NCI-H1105 (cell line): Measurements from ENCODE around the gene SPC24.
"Not testable (repeated sequence)": the region's sequence is repeated elsewhere in the genome, so short reads cannot be mapped to it uniquely, and the experiment has no call there.

ENCODE experiments used
- DNase-seq: peaks from one replicate; lab custom pipeline; 2025; lab: John Stamatoyannopoulos, UW

Gene SPC24

DNA sequence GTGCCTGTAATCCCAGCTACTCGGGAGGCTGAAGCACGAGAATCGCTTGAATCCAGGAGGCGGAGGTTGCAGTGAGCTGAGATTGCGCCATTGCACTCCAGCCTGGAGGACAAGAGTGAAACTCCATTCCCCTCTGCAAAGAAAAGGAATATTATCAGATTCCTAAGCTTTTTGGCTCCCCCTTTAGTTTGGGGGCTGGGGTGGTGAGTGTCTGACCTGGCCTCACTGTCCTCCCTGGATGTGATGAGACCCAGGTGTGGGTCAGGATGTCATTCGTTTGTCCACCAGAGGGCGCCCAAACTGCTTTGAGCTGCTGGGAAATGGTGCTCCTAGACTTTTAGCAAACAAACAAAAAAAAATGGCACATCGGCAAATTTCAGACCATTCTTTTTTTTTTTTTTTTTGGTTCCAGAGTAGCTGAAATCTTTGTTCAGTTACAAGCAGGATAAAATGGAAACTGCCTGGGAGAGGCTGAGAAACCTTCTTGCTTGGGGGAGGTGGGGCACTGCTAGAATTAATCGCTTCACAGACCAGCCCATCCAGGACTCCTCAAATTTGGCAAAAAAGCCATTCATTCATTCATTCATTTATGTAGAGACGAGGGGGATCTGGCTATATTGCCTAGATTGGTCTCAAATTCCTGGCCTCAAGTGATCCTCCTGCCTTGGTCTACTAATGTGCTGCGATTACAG lies 29.4 kb downstream of the SPC24 start:
- peak; percentile 50 for DNase-seq

DNA sequence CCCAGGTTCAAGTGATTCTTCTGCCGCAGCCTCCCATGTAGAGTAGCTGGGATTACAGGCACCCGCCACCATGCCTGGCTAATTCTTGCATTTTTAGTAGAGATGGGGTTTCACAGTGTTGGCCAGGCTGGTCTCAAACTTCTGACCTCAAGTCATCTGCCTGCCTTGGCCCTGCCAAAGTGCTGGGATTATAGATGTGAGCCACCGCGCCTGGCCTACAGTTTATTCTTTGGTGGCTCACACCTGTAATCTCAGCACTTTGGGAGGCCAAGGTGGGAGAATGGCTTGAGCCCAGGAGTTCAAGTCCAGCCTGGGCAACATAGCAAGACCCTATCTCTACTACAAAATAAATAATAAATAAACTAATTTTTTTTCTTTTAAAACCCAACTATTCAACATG lies 31.4 kb downstream of the SPC24 start:
- not testable (repeated sequence) for DNase-seq

DNA sequence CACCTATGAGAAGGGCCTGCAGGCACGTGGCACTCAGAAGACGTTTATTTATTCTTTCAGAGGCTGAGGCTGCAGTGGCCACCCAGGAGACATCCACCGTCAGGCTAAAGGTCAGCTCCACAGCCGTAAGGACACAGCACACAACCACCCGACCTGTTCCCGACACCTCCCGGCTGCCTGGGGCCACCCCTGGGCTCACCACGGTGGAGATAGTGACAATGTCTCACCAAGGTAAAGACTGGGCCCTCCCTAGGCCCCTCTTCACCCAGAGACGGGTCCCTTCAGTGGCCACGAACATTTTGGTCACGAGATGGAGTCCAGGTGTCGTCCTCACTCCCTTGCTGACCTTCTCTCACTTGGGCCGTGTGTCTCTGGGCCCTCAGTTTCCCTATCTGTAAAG lies 32.5 kb downstream of the SPC24 start:
- no peak for DNase-seq

DNA sequence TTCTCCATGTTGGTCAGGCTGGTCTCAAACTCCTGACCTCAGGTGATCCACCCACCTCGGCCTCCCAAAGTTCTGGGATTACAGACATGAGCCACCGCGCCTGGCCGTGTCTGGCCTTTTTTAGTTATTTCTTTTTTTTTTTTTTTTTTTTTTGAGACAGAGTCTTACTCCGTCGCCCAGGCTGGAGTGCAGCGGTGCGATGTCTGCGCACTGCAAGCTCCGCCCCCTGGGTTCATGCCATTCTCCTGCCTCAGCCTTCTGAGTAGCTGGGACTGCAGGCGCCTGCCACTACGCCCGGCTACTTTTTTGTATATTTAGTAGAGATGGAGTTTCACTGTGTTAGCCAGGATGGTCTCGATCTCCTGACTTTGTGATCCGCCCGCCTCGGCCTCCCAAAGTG lies 33.6 kb downstream of the SPC24 start:
- DNase-seq = not testable (repeated sequence)

DNA sequence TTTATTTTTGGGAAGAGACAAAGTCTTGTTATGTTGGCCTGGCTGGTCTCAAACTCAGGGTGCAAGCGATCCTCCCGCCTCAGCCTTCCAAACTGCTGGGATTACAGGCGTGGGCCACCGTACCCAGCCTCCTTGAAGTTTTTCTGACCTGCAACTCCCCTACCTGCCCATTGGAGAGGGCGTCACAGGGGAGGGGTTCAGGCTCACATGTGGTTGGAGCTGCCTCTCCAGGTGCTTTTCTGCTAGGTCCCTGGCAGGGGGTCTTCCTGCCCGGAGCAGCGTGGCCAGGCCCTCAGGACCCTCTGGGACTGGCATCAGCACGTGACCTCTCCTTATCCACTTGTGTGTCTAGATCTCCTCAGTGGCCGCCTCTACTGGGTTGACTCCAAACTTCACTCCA lies 39.1 kb downstream of the SPC24 start:
- DNase-seq = no peak

DNA sequence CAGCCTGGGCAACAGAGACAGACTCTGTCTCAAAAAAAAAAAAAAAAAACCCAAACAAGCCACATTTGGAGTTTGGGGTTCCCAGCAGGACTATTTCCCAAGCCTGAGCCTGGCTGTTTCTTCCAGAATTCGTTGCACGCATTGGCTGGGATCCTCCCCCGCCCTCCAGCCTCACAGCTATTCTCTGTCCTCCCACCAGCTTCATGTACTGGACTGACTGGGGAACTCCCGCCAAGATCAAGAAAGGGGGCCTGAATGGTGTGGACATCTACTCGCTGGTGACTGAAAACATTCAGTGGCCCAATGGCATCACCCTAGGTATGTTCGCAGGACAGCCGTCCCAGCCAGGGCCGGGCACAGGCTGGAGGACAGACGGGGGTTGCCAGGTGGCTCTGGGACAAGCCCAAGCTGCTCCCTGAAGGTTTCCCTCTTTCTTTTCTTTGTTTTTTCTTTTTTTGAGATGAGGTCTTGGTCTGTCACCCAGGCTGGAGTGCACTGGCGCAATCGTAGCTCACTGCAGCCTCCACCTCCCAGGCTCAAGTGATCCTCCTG lies 39.6 kb downstream of the SPC24 start:
- no peak for DNase-seq

DNA sequence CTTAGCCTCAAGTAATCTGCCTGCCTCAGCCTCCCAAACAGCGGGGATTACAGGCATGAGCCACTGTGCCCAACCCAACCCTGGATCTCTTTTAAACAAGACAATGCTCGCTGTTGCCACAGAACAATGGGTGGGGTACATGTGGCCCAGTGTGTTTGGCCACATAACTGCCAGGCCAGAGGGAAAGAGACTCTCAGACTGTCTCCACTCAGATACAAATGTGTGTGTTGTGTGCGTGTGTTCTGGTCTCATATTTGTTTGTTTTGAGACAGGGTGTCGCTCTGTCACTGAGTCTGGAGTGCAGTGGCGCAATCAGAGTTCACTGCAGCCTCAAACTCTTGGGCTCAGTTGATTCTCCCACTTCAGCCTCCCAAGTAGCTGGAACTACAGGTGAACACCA lies 40.5 kb downstream of the SPC24 start:
- no peak for DNase-seq

DNA sequence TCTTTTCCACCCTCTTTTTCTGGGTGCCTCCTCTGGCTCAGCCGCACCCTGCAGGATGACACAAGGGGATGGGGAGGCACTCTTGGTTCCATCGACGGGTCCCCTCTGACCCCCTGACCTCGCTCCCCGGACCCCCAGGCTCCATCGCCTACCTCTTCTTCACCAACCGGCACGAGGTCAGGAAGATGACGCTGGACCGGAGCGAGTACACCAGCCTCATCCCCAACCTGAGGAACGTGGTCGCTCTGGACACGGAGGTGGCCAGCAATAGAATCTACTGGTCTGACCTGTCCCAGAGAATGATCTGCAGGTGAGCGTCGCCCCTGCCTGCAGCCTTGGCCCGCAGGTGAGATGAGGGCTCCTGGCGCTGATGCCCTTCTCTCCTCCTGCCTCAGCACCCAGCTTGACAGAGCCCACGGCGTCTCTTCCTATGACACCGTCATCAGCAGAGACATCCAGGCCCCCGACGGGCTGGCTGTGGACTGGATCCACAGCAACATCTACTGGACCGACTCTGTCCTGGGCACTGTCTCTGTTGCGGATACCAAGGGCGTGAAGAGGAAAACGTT lies 42.4 kb downstream of the SPC24 start:
- DNase-seq = no peak

DNA sequence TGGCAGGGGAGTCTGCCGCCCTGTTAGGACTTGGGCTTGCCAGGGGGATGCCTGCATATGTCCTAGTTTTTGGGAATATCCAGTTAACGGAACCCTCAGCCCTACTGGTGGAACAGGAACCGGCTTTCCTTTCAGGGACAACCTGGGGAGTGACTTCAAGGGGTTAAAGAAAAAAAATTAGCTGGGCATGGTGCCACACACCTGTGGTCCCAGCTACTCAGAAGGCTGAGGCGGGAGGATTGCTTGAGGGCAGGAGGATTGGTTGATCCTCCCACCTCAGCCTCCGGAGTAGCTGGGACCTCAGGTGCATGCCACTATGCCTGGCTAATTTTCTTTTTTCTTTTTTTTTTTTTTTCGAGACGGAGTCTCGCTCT lies 43.8 kb downstream of the SPC24 start:
- DNase-seq = no peak

DNA sequence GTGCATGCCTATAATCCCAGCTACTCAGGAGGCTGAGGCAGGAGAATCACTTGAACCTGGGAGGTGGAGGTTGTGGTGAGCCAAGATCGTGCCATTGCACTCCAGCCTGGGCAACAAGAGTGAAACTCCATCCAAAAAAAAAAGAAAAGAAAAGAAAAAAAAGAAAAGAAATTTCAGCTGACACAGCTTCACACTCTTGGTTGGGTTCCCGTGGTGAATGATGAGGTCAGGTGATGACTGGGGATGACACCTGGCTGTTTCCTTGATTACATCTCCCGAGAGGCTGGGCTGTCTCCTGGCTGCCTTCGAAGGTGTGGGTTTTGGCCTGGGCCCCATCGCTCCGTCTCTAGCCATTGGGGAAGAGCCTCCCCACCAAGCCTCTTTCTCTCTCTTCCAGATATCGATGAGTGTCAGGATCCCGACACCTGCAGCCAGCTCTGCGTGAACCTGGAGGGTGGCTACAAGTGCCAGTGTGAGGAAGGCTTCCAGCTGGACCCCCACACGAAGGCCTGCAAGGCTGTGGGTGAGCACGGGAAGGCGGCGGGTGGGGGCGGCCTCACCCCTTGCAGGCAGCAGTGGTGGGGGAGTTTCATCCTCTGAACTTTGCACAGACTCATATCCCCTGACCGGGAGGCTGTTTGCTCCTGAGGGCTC lies 44.3 kb downstream of the SPC24 start:
- no peak for DNase-seq

DNA sequence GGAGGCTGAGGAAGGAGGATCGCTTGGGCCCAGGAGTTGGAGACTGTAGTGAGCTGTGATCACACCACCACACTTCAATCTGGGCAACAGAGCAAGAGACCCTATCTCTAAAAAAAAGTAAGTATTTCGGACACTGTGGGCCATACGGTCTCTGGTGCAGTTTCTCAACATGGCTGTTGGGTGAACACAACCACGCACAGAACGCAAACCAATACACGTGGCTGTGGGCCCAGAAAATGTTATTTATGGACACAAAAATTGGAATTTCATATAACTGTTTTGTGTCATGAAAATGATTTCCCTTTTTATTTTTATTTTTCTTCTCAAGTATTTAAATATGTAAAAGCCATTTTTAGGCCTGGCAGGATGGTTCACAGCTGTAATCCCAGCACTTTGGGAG lies 46.8 kb downstream of the SPC24 start:
- DNase-seq = no peak

DNA sequence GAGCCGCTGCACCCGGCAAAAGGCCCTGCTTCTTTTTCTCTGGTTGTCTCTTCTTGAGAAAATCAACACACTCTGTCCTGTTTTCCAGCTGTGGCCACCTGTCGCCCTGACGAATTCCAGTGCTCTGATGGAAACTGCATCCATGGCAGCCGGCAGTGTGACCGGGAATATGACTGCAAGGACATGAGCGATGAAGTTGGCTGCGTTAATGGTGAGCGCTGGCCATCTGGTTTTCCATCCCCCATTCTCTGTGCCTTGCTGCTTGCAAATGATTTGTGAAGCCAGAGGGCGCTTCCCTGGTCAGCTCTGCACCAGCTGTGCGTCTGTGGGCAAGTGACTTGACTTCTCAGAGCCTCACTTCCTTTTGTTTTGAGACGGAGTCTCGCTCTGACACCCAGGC lies 49.1 kb downstream of the SPC24 start:
- DNase-seq = no peak

DNA sequence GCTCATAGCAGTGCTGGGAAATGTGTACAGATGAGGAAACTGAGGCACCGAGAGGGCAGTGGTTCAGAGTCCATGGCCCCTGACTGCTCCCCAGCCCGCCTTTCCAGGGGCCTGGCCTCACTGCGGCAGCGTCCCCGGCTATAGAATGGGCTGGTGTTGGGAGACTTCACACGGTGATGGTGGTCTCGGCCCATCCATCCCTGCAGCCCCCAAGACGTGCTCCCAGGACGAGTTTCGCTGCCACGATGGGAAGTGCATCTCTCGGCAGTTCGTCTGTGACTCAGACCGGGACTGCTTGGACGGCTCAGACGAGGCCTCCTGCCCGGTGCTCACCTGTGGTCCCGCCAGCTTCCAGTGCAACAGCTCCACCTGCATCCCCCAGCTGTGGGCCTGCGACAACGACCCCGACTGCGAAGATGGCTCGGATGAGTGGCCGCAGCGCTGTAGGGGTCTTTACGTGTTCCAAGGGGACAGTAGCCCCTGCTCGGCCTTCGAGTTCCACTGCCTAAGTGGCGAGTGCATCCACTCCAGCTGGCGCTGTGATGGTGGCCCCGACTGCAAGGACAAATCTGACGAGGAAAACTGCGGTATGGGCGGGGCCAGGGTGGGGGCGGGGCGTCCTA lies 50.5 kb downstream of the SPC24 start:
- no peak for DNase-seq

DNA sequence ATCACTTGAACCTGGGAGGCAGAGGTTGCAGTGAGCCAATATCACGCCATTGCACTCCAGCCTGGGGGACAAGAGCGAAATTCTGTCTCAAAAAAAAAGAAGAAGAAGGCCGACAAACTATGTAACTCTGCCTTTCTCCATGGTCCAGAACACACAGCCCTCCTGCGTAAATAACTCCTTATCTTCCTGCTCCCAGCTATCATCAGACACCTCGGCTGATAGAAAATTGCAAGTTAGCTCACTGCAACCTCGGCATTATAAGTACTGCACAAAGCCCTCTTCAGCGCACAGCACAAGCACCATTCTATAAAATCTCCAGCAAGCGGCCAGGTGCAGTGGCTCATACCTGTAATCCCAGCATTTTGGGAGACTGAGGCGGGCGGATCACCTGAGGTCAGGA lies 51.9 kb downstream of the SPC24 start:
- not testable (repeated sequence) for DNase-seq

DNA sequence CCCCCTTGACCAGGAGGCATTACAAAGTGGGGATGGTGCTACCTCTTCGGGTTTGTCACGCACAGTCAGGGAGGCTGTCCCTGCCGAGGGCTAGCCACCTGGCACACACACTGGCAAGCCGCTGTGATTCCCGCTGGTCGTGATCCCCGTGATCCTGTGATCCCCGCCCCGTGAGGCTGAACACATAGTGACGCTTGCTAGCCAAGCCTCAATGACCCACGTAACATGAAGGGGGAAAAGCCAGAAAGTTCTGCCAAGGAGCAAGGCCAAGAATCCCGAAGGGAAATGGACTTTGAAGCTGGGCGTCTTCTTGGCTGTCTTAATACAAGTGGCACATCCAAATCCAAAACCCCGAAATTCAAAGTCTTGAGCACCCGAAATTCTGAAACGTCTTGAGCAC lies 52.6 kb downstream of the SPC24 start:
- no peak for DNase-seq

DNA sequence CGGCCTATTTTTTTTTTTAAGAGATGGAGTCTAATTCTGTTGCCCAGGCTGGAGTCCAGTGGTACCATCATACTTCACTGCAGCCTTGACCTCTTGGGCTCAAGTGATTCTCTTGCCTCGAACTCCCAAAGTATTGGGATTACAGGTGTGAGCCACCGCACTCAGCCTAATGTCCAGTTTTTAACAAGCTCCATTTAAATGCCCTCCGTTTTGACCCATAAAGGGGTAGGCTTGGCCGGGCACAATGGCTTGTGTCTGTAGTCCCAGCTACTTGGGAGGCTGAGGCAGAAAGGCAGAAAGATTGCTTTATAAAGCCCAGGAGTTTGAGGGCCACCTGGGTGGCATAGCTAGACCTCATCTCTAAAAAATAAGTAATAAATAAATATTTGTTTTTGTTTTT lies 54.5 kb downstream of the SPC24 start:
- DNase-seq = no peak

DNA sequence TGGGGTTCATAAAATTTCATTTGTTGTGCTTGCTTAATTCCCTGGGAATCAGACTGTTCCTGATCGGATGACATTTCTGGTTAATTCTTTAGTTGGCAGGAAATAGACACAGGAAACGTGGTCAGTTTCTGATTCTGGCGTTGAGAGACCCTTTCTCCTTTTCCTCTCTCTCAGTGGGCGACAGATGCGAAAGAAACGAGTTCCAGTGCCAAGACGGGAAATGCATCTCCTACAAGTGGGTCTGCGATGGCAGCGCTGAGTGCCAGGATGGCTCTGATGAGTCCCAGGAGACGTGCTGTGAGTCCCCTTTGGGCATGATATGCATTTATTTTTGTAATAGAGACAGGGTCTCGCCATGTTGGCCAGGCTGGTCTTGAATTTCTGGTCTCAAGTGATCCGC lies 55.5 kb downstream of the SPC24 start:
- DNase-seq = no peak

DNA sequence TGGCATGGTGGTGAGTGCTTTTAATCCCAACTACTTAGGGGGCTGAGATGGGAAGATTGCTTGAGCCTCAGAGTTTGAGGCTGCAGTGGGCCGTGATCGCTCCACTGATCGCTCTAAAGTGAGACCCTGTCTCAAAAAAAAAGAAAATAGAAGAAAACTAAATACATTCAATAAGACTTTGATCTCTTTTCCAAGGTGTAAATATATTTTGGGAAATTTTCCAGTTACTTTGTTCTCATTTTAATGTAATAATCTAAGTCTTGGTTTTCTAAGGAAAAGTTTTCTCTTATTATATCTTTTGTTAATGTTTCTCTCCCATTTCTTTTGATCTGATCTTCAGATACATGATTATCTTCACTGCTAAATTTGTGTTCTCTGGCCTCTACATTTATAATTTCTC lies 56.7 kb downstream of the SPC24 start:
- no peak for DNase-seq

DNA sequence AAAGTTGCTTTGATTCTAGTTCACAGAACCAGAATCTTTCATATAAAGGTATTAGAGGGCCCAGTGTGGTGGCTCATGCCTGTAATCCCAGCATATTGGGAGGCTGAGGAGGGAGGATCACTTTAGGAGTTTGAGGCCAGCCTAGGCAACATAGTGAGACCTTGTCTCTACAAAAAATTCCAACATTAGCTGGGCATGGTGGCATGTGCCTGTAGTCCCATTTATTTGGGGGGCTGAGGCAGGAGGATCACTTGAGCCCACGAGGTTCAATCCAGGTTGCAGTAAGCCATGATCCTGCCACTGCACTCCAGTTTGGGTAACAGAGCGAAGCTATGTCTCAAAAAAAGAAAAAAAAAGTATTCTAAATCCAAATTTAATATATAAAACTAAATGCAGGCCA lies 57.3 kb downstream of the SPC24 start:
- no peak for DNase-seq

DNA sequence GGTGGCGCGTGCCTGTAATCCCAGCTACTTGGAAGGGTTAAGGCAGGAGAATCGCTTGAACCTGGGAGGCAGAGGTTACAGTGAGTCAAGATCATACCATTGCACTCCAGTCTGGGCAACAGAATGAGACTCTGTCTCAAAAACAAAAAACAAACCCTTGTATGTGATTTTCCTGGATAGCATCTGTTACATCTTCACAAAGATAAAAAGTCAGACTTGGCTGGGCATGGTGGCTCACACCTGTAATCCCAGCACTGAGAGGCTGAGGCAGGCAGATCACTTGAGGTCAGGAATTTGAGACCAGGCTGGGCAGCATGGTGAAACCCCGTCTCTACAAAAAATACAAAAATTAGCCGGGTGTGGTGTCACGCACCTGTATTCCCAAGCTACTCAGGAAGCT lies 58.2 kb downstream of the SPC24 start:
- not testable (repeated sequence) for DNase-seq

DNA sequence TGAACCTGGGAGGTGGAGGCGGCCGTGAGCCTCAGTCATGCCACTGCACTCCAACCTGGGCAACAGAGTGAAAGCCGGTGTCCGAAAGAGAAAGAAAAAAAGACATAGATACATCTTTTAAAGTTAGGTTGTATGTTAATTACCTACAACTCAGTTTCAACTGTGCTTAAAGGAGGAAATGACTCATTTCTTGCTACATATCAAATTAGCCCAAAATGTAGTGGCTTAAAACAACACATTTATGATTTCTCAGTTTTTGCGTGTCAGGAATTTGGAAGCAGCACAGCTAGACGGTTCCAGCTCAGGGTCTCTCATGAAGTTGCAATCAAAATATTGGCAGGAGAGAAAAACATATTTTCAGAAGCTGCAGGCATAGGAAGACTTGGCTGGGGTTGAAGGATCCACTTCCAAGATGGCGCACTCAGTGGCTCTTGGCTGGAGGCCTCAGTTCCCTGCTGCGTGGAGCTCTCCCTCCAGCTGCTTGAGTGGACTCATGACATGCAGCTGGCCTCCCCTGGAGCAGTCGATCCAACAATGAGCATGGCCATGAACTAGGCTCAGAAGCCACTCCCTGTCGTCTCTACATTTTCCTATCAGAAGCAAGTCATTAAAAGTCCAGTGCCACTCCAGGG lies 59.3 kb downstream of the SPC24 start:
- no peak for DNase-seq
